Psoas muscle (tissue), 8 donors: ENCODE results near the gene NSF. TPM values are rescaled to one million over a fixed set of nuclear protein-coding genes. Genes with fewer than 3 reads are reported as not detected.

Experiments used
- ATAC-seq, 4 donors: fragments of 200-7000 bp; cut with Tn5 transposase; one replicate each; pipeline ENCODE4 v1.9.1; 2020; ENCODE audit warnings: moderate library complexity in 3 of 4, mild to moderate bottlenecking in 2 of 4
- DNase-seq, 2 donors: peaks; one replicate each; pipeline ENCODE4 v3.0.0-alpha.2; 2020
- H3K27ac ChIP-seq: fragments of 200-600 bp; one replicate; pipeline ENCODE4 v1.8.0; 2022
- H3K27me3 ChIP-seq, 3 donors: fragments of 200-600 bp in 1 of 3; one replicate each; pipeline versions ENCODE4 v1.6.1 to v1.8.0; 2013 to 2022; ENCODE audit warnings: low read length in 2 of 3, mild to moderate bottlenecking in 2 of 3, moderate library complexity in 1 of 3; ENCODE audit not compliant: insufficient read depth in 3 of 3
- H3K36me3 ChIP-seq, 2 donors: fragments of 200-600 bp in 1 of 2; one replicate each; pipeline versions ENCODE4 v1.6.1 to v1.8.0; 2013 to 2022; ENCODE audit warnings: low read depth in 1 of 2, mild to moderate bottlenecking in 1 of 2, moderate library complexity in 1 of 2; ENCODE audit not compliant: insufficient read depth in 1 of 2
- H3K4me1 ChIP-seq: fragments of 200-600 bp; one replicate; pipeline ENCODE4 v1.8.0; 2022
- H3K4me3 ChIP-seq: fragments of 200-600 bp; one replicate; pipeline ENCODE4 v1.8.0; 2022; ENCODE audit warnings: mild to moderate bottlenecking
- H3K9me3 ChIP-seq: fragments of 200-600 bp; one replicate; pipeline ENCODE4 v1.8.0; 2022
- CTCF ChIP-seq: fragments of 200-600 bp; IDR thresholded peaks from one replicate; pipeline ENCODE4 v1.8.0; 2022; ENCODE audit warnings: antibody characterized with exemption
- WGBS, 3 donors: extraction: QIAGEN DNeasy Blood & Tissue Kit; methylation state at CpG; one replicate each; pipeline versions ENCODE4 v1.1.6 to v1.1.7; 2013; 5-methylcytosine and 5-hydroxymethylcytosine counted together
- intact Hi-C, 2 donors: fragments of 100-400 bp; cut with DNase I; formaldehyde crosslinking; loops; one replicate each; pipeline versions ENCODE4 v1.11.0 to v1.14.2; 2022
- polyA plus RNA-seq, 3 donors: library from polyadenylated mRNA; stranded (reverse); fragments of 200-250 nt; gene quantifications; one replicate each; pipeline ENCODE4 v1.2.3, GENCODE V29; 2013
- total RNA-seq, 4 donors: library from RNA; stranded (reverse); fragmentation: NEBNext Ultra II Directional in 2 of 4; extraction: Animal tissue kit (Norgen Biotek cat#: 25700) in 2 of 4; gene quantifications; one replicate each; pipeline versions ENCODE4 v1.2.1 to v1.2.4, GENCODE V29; 2021 to 2023
- donor health status: healthy with polysubstance abuse.
- donor health status: DM: no; HTN: no; CAD: no; lungs with moderate emphysema.
- donor health status: Bipolar disorder and iron deficiency.
- donor health status: healthy.
- donor health status: DM: yes; HTN: yes; CAD: no.
- donor health status: DM: no; HTN: no; CAD: no.
- donor health status: DM: no; HTN: no; CAD: no.
- donor health status: DM: yes; HTN: yes; CAD: no.

The NSF gene
- total and polyA plus RNA-seq, 7 donors = 19.3 to 103 (median 40.2) TPM

GRCh38 chr17:46744441-46744840 is 154.0 kb downstream of the NSF start:
- H3K4me3 ChIP-seq = no peak overlapping the region
- H3K36me3 ChIP-seq = peaks cover 0 to 34% of the 10 kb centered on the region in 2 donors
- no peaks in the 10 kb centered on the region for H3K27me3 ChIP-seq
- H3K27ac ChIP-seq = no peak overlapping the region
- DNase-seq (no peak), ATAC-seq (no peak)
- 93 to 100% (median 98%) methylated on average over 1 of the region's 1 CpG for WGBS, 3 donors
- TF ChIP-seq CTCF = no peak
- H3K9me3 ChIP-seq = no peaks in the 10 kb centered on the region
- H3K4me1 ChIP-seq = no peaks in the 10 kb centered on the region
- intact Hi-C loops = no loop called here

- WGBS, 3 donors = 86 to 92% (median 90%) methylated on average over 3 of the region's 3 CpGs
- no peak for DNase-seq
- Histone ChIP-seq H3K27ac (no peak overlapping the region), H3K27me3 (no peaks in the 10 kb centered on the region), H3K4me1 (no peaks in the 10 kb centered on the region), H3K4me3 (no peak overlapping the region), H3K9me3 (no peaks in the 10 kb centered on the region), H3K36me3 (peaks cover 0 to 36% of the 10 kb centered on the region in 2 donors)
- ATAC-seq = no peak
- intact Hi-C loops = no loop called here
- no peak for TF ChIP-seq CTCF
These were observed 154.9 kb downstream of the NSF start for GRCh38 chr17:46745376-46745775.

- H3K4me1 ChIP-seq = no peaks in the 10 kb centered on the region
- H3K9me3 ChIP-seq = no peaks in the 10 kb centered on the region
- intact Hi-C loops = no loop called here
- H3K4me3 ChIP-seq = no peak overlapping the region
- 95 to 97% (median 95%) methylated on average over 4 of the region's 4 CpGs for WGBS, 3 donors
- ATAC-seq = no peak
- peaks cover 12 to 84% of the 10 kb centered on the region in 2 donors for H3K36me3 ChIP-seq
- no peak for DNase-seq
- no peaks in the 10 kb centered on the region for H3K27me3 ChIP-seq
- no peak for TF ChIP-seq CTCF
- no peak overlapping the region for H3K27ac ChIP-seq
These were observed 161.0 kb downstream of the NSF start for GRCh38 chr17:46751425-46751824.

GRCh38 chr17:46753776-46754175 is 163.3 kb downstream of the NSF start:
- no peak for TF ChIP-seq CTCF
- peaks cover 16 to 91% of the 10 kb centered on the region in 2 donors for H3K36me3 ChIP-seq
- intact Hi-C loops = no loop called here
- WGBS, 3 donors = 79 to 86% (median 82%) methylated on average over 3 of the region's 3 CpGs
- DNase-seq (no peak), ATAC-seq (no peak)
- no peak overlapping the region for H3K27ac ChIP-seq
- H3K4me1 ChIP-seq = no peaks in the 10 kb centered on the region
- no peaks in the 10 kb centered on the region for H3K9me3 ChIP-seq
- H3K27me3 ChIP-seq = no peaks in the 10 kb centered on the region
- no peak overlapping the region for H3K4me3 ChIP-seq

GRCh38 chr17:46756081-46756735 is 165.7 kb downstream of the NSF start:
- H3K4me1 ChIP-seq = no peaks in the 10 kb centered on the region
- H3K27me3 ChIP-seq = no peaks in the 10 kb centered on the region
- H3K4me3 ChIP-seq = no peak overlapping the region
- 47 to 64% (median 54%) methylated on average over 4 of the region's 4 CpGs for WGBS, 3 donors
- TF ChIP-seq CTCF = no peak
- DNase-seq (no peak), ATAC-seq (no peak)
- H3K36me3 ChIP-seq = peaks cover 16 to 69% of the 10 kb centered on the region in 2 donors
- no peak overlapping the region for H3K27ac ChIP-seq
- intact Hi-C loops = no loop called here
- H3K9me3 ChIP-seq = no peaks in the 10 kb centered on the region
